ENCODE measurements around the gene GPC5. TPM values are rescaled to one million over a fixed set of nuclear protein-coding genes. Genes with fewer than 3 reads are reported as not detected.

The GPC5 gene
- total and polyA plus RNA-seq, 2 donors, result 0.25 to 0.28 TPM

GRCh38 chr13:92251671-92252210, 853.3 kb downstream of the GPC5 start:
- Histone ChIP-seq H3K4me3 (ENCODE audit: low read length in 2 of 2) (no peak overlapping the region), H3K36me3 (ENCODE audit: control insufficient read depth in 2 of 2, insufficient read depth in 2 of 2, low read length in 1 of 2) (no peaks in the 10 kb centered on the region), H3K27me3 (ENCODE audit: control insufficient read depth in 2 of 2, insufficient read depth in 1 of 2, low read length in 1 of 2) (no peaks in the 10 kb centered on the region), H3K27ac (ENCODE audit: low read depth in 1 of 2, low read length in 1 of 2) (no peak overlapping the region), H3K9me3 (ENCODE audit: control insufficient read depth in 2 of 2, insufficient read depth in 1 of 2, low read length in 1 of 2) (no peaks in the 10 kb centered on the region), H3K4me1 (ENCODE audit: control insufficient read depth in 2 of 2, insufficient read depth in 2 of 2, low read length in 2 of 2) (no peaks in the 10 kb centered on the region)
- DNase-seq (ENCODE audit: low read depth in 6 of 9, low spot score in 9 of 9), result no peak
- WGBS, result 77% methylated on average over 2 of the region's 2 CpGs

DNA sequence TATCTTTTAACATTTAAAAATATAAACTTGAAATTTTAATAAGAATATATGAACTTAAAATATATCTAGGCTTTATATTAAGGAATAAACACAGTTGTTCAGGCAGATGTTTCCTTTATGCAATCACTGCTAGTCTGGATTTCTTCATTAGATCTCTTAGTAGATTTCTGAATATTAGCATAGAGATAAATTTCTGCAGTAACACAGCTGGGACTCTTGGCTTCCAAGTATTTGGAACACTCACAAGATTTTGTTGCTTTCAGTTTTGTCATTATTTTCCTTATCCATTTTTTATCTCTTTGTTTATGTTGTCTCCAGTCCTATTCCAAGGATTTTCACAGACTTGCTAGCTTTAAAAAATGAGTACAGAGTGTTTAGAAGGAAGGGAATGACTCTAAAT, 857.1 kb downstream of the GPC5 start:
- H3K36me3 ChIP-seq (ENCODE audit: control insufficient read depth in 2 of 2, insufficient read depth in 2 of 2, low read length in 1 of 2), result no peaks in the 10 kb centered on the region
- DNase-seq (ENCODE audit: low read depth in 6 of 9, low spot score in 9 of 9), result no peak
- peaks cover 0 to 3% of the 10 kb centered on the region in 2 donors for H3K9me3 ChIP-seq (ENCODE audit: control insufficient read depth in 2 of 2, insufficient read depth in 1 of 2, low read length in 1 of 2)
- H3K27me3 ChIP-seq (ENCODE audit: control insufficient read depth in 2 of 2, insufficient read depth in 1 of 2, low read length in 1 of 2), result no peaks in the 10 kb centered on the region
- H3K4me3 ChIP-seq (ENCODE audit: low read length in 2 of 2), result no peak overlapping the region
- no peak overlapping the region for H3K27ac ChIP-seq (ENCODE audit: low read depth in 1 of 2, low read length in 1 of 2)
- no peaks in the 10 kb centered on the region for H3K4me1 ChIP-seq (ENCODE audit: control insufficient read depth in 2 of 2, insufficient read depth in 2 of 2, low read length in 2 of 2)

DNA sequence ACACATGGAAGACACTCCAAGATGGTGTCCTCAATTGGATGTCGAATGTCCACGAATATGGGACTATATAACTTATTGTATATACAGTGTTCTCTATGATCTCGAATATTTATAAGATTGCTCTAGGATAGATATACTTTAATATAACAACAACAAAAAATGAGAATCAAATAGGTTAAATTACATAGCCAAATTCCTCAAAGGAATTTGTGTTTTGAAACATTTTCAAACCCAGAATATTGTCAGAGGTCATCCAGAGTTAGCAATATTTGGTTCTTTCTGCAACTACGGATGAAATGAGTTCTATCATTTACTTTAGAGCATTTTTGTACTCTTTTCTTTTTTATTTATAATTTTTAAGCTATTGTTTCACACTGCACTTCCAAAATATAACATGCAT, 857.8 kb downstream of the GPC5 start:
- Histone ChIP-seq H3K27me3 (ENCODE audit: control insufficient read depth in 2 of 2, insufficient read depth in 1 of 2, low read length in 1 of 2) (no peaks in the 10 kb centered on the region), H3K36me3 (ENCODE audit: control insufficient read depth in 2 of 2, insufficient read depth in 2 of 2, low read length in 1 of 2) (no peaks in the 10 kb centered on the region), H3K9me3 (ENCODE audit: control insufficient read depth in 2 of 2, insufficient read depth in 1 of 2, low read length in 1 of 2) (peaks cover 0 to 3% of the 10 kb centered on the region in 2 donors), H3K27ac (ENCODE audit: low read depth in 1 of 2, low read length in 1 of 2) (no peak overlapping the region), H3K4me3 (ENCODE audit: low read length in 2 of 2) (no peak overlapping the region), H3K4me1 (ENCODE audit: control insufficient read depth in 2 of 2, insufficient read depth in 2 of 2, low read length in 2 of 2) (no peaks in the 10 kb centered on the region)
- WGBS, result 94% methylated on average over 4 of the region's 4 CpGs
- DNase-seq (ENCODE audit: low read depth in 6 of 9, low spot score in 9 of 9), result no peak

- Histone ChIP-seq H3K4me1 (ENCODE audit: control insufficient read depth in 2 of 2, insufficient read depth in 2 of 2, low read length in 2 of 2) (no peaks in the 10 kb centered on the region), H3K27ac (ENCODE audit: low read depth in 1 of 2, low read length in 1 of 2) (no peak overlapping the region), H3K27me3 (ENCODE audit: control insufficient read depth in 2 of 2, insufficient read depth in 1 of 2, low read length in 1 of 2) (no peaks in the 10 kb centered on the region), H3K9me3 (ENCODE audit: control insufficient read depth in 2 of 2, insufficient read depth in 1 of 2, low read length in 1 of 2) (peaks cover 0 to 3% of the 10 kb centered on the region in 2 donors), H3K4me3 (ENCODE audit: low read length in 2 of 2) (no peak overlapping the region), H3K36me3 (ENCODE audit: control insufficient read depth in 2 of 2, insufficient read depth in 2 of 2, low read length in 1 of 2) (no peaks in the 10 kb centered on the region)
- 54% methylated on average over 1 of the region's 1 CpG for WGBS
- DNase-seq (ENCODE audit: low read depth in 6 of 9, low spot score in 9 of 9), result no peak
Measured at GRCh38 chr13:92259046-92259445, 860.6 kb downstream of the GPC5 start.

DNA sequence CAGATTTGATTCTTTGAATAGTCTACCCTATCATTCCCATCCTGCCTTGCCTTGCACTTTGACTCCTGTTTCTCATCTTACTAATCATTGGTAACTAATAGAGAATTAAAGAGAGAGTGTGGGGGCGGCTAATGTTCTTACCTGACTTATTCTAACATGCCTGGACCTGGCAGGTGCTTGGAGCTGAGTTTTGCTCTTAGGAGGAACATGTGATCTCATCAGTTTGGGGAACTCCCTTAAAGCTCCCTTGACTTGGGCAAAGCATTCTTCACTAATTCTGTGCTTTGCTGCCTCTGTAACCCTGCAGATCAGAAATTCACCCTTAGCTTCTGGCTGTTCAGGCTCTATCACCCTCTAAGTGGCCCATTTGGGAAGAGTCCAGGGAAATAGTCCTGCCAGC, 861.1 kb downstream of the GPC5 start:
- H3K36me3 ChIP-seq (ENCODE audit: control insufficient read depth in 2 of 2, insufficient read depth in 2 of 2, low read length in 1 of 2), result no peaks in the 10 kb centered on the region

DNA sequence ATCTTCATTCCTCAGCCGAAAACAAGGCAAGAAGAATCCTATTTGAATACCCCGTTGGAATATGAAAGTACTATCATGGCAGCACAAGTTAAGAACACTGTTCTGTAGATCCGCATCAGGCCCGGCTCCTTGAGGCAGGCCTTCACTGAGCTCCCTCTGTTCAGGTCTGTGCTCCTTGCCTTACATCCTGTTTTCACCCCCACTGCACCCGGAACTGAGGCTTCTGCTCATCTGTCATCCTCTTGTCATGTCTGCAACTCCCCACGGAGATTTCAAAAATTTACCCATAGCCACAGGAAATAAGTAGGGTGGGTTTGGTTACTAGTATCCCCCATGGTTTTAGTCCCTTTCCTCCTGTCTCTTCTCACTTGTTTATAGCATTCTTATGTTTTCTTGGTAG, 861.9 kb downstream of the GPC5 start:
- H3K27ac ChIP-seq (ENCODE audit: low read depth in 1 of 2, low read length in 1 of 2), result no peak overlapping the region
- no peak overlapping the region for H3K4me3 ChIP-seq (ENCODE audit: low read length in 2 of 2)
- H3K4me1 ChIP-seq (ENCODE audit: control insufficient read depth in 2 of 2, insufficient read depth in 2 of 2, low read length in 2 of 2), result no peaks in the 10 kb centered on the region
- 73% methylated on average over 6 of the region's 6 CpGs for WGBS
- H3K9me3 ChIP-seq (ENCODE audit: control insufficient read depth in 2 of 2, insufficient read depth in 1 of 2, low read length in 1 of 2), result peaks cover 0 to 3% of the 10 kb centered on the region in 2 donors
- DNase-seq (ENCODE audit: low read depth in 6 of 9, low spot score in 9 of 9), result no peak
- no peaks in the 10 kb centered on the region for H3K27me3 ChIP-seq (ENCODE audit: control insufficient read depth in 2 of 2, insufficient read depth in 1 of 2, low read length in 1 of 2)
- H3K36me3 ChIP-seq (ENCODE audit: control insufficient read depth in 2 of 2, insufficient read depth in 2 of 2, low read length in 1 of 2), result no peaks in the 10 kb centered on the region

More for the DNA sequence above, 861.1 kb downstream of the GPC5 start:
- Histone ChIP-seq H3K27ac (ENCODE audit: low read depth in 1 of 2, low read length in 1 of 2) (no peak overlapping the region), H3K4me3 (ENCODE audit: low read length in 2 of 2) (no peak overlapping the region), H3K4me1 (ENCODE audit: control insufficient read depth in 2 of 2, insufficient read depth in 2 of 2, low read length in 2 of 2) (no peaks in the 10 kb centered on the region), H3K9me3 (ENCODE audit: control insufficient read depth in 2 of 2, insufficient read depth in 1 of 2, low read length in 1 of 2) (peaks cover 0 to 3% of the 10 kb centered on the region in 2 donors), H3K27me3 (ENCODE audit: control insufficient read depth in 2 of 2, insufficient read depth in 1 of 2, low read length in 1 of 2) (no peaks in the 10 kb centered on the region)
- DNase-seq (ENCODE audit: low read depth in 6 of 9, low spot score in 9 of 9), result no peak
- WGBS, result 72% methylated on average over 1 of the region's 1 CpG

DNA sequence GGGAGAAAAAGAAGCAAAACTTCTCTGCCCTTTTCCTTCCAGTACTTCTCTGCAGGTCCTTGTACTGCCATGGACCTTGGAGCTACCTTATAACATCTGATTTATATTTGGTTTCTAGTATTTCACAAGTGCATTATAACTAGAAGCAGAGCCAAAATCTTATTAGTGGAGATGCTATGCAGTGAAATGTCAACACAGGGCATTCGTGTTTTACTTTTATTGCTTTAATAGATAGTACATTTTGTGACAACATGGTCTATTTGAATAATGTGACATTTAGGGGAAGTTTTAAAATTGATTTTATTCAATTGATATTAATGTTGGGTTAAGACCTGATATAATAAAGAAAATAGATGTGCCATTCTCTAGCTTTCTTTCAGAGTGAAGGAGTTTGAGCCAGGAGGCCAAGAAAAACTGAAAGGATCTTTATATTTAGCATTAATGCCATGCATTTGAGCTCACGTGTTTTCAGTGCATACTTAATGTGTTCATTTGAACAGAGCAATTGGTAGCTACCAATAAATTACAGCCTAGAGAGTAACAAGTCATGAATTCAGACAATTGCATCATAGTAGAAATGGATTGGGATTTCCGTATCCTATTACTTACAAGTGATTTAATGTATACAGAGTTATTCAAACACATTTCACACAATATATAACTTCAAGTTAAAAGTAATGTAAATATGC, 863.8 kb downstream of the GPC5 start:
- no peaks in the 10 kb centered on the region for H3K36me3 ChIP-seq (ENCODE audit: control insufficient read depth in 2 of 2, insufficient read depth in 2 of 2, low read length in 1 of 2)
- H3K27ac ChIP-seq (ENCODE audit: low read depth in 1 of 2, low read length in 1 of 2), result no peak overlapping the region
- no peak for DNase-seq (ENCODE audit: low read depth in 6 of 9, low spot score in 9 of 9)
- no peak overlapping the region for H3K4me3 ChIP-seq (ENCODE audit: low read length in 2 of 2)
- peaks cover 0 to 3% of the 10 kb centered on the region in 2 donors for H3K9me3 ChIP-seq (ENCODE audit: control insufficient read depth in 2 of 2, insufficient read depth in 1 of 2, low read length in 1 of 2)
- H3K27me3 ChIP-seq (ENCODE audit: control insufficient read depth in 2 of 2, insufficient read depth in 1 of 2, low read length in 1 of 2), result no peaks in the 10 kb centered on the region
- H3K4me1 ChIP-seq (ENCODE audit: control insufficient read depth in 2 of 2, insufficient read depth in 2 of 2, low read length in 2 of 2), result no peaks in the 10 kb centered on the region
- 91% methylated on average over 3 of the region's 3 CpGs for WGBS

DNA sequence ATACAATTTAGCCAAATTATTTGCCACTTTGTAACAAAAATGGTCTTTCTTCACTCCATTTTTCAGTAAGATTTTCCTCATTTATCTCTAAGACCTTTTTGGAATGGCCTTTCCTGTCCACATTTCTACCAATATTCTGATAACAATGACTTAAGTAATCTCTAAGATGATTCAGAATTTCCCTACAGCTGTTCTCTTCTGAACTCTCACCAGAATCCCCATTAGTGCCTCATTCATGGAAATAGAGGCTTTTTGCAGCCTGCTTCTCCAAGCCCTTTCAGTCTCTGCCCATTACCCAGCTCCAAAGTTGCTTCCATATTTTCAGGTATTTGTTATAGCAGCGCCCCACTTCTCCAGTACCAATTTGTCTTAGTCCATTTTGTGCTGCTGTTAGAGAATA, 867.0 kb downstream of the GPC5 start:
- Histone ChIP-seq H3K4me3 (ENCODE audit: low read length in 2 of 2) (no peak overlapping the region), H3K4me1 (ENCODE audit: control insufficient read depth in 2 of 2, insufficient read depth in 2 of 2, low read length in 2 of 2) (no peaks in the 10 kb centered on the region), H3K27ac (ENCODE audit: low read depth in 1 of 2, low read length in 1 of 2) (no peak overlapping the region), H3K27me3 (ENCODE audit: control insufficient read depth in 2 of 2, insufficient read depth in 1 of 2, low read length in 1 of 2) (no peaks in the 10 kb centered on the region), H3K36me3 (ENCODE audit: control insufficient read depth in 2 of 2, insufficient read depth in 2 of 2, low read length in 1 of 2) (no peaks in the 10 kb centered on the region), H3K9me3 (ENCODE audit: control insufficient read depth in 2 of 2, insufficient read depth in 1 of 2, low read length in 1 of 2) (peaks cover 0 to 1% of the 10 kb centered on the region in 2 donors)
- DNase-seq (ENCODE audit: low read depth in 6 of 9, low spot score in 9 of 9), result no peak
- WGBS, result 92% methylated on average over 1 of the region's 1 CpG

- no peak overlapping the region for H3K27ac ChIP-seq (ENCODE audit: low read depth in 1 of 2, low read length in 1 of 2)
- no peaks in the 10 kb centered on the region for H3K4me1 ChIP-seq (ENCODE audit: control insufficient read depth in 2 of 2, insufficient read depth in 2 of 2, low read length in 2 of 2)
- no peak overlapping the region for H3K4me3 ChIP-seq (ENCODE audit: low read length in 2 of 2)
- H3K36me3 ChIP-seq (ENCODE audit: control insufficient read depth in 2 of 2, insufficient read depth in 2 of 2, low read length in 1 of 2), result no peaks in the 10 kb centered on the region
- H3K27me3 ChIP-seq (ENCODE audit: control insufficient read depth in 2 of 2, insufficient read depth in 1 of 2, low read length in 1 of 2), result no peaks in the 10 kb centered on the region
- 96% methylated on average over 1 of the region's 1 CpG for WGBS
- H3K9me3 ChIP-seq (ENCODE audit: control insufficient read depth in 2 of 2, insufficient read depth in 1 of 2, low read length in 1 of 2), result peaks cover 0 to 1% of the 10 kb centered on the region in 2 donors
- no peak for DNase-seq (ENCODE audit: low read depth in 6 of 9, low spot score in 9 of 9)
Measured at GRCh38 chr13:92270990-92271389, 872.6 kb downstream of the GPC5 start.

Data from thymus (tissue), 11 donors.